Uterus (tissue), 4 donors: Measurements from ENCODE around the gene MIGA2. TPM values are rescaled to one million over a fixed set of nuclear protein-coding genes. Genes with fewer than 3 reads are reported as not detected.

Experiments used
- DNase-seq, 2 donors: peaks; one replicate each; pipeline ENCODE4 v3.0.0-alpha.2; 2019 to 2020
- H3K27ac ChIP-seq, 2 donors: fragments of 200-600 bp; sonication (generic); 1 replicate in 1 of 2; 2 replicates in 1 of 2; pipeline ENCODE4 v1.5.1; 2016 to 2018
- H3K27me3 ChIP-seq, 2 donors: fragments of 200-600 bp; sonication (generic); one replicate each; pipeline ENCODE4 v1.5.1; 2018 to 2019; ENCODE audit warnings: control low read depth in 1 of 2
- H3K36me3 ChIP-seq, 2 donors: fragments of 200-600 bp; sonication (generic); one replicate each; pipeline ENCODE4 v1.5.1; 2019; ENCODE audit warnings: control low read depth in 1 of 2
- H3K4me1 ChIP-seq, 2 donors: fragments of 200-600 bp; sonication (generic); one replicate each; pipeline ENCODE4 v1.5.1; 2018 to 2019; ENCODE audit warnings: control low read depth in 1 of 2
- H3K4me3 ChIP-seq, 2 donors: fragments of 200-600 bp; sonication (generic); 1 replicate in 1 of 2; 2 replicates in 1 of 2; pipeline ENCODE4 v1.5.1; 2018 to 2019; ENCODE audit warnings: mild to moderate bottlenecking in 1 of 2
- H3K9me3 ChIP-seq, 2 donors: fragments of 200-600 bp; sonication (generic); one replicate each; pipeline ENCODE4 v1.5.1; 2019; ENCODE audit warnings: control low read depth in 1 of 2
- CTCF ChIP-seq, 4 experiments: fragments of 200-600 bp in 2 of 4; fragments of 450-650 bp in 2 of 4; sonication (generic) in 2 of 4; IDR thresholded peaks; one replicate each; pipeline ENCODE4 v1.5.1; 2016 to 2019; ENCODE audit warnings: antibody characterized with exemption in 4 of 4, mild to moderate bottlenecking in 2 of 4, moderate library complexity in 1 of 4
- POLR2A ChIP-seq, 2 donors: fragments of 450-650 bp; IDR thresholded peaks; one replicate each; pipeline ENCODE4 v1.6.1; 2016; ENCODE audit warnings: antibody characterized with exemption in 2 of 2, mild to moderate bottlenecking in 1 of 2, moderate library complexity in 1 of 2
- intact Hi-C: fragments of 100-400 bp; cut with DNase I; formaldehyde crosslinking; loops from one replicate; pipeline ENCODE4 v1.15.1; 2023; ENCODE audit warnings: low total_unique reads
- total RNA-seq, 4 donors: library from RNA; depleted of rRNA in 3 of 4; stranded (reverse); fragments of >200 nt in 3 of 4; gene quantifications; one replicate each; pipeline versions ENCODE4 v1.1.0 to v1.2.4, GENCODE V29; 2014 to 2023
- donor health status: DM: yes; HTN: yes; CAD: no.

Gene MIGA2
- total RNA-seq, 4 donors from 2014 or later: 13.2 to 36.5 (median 34.0) TPM

DNA sequence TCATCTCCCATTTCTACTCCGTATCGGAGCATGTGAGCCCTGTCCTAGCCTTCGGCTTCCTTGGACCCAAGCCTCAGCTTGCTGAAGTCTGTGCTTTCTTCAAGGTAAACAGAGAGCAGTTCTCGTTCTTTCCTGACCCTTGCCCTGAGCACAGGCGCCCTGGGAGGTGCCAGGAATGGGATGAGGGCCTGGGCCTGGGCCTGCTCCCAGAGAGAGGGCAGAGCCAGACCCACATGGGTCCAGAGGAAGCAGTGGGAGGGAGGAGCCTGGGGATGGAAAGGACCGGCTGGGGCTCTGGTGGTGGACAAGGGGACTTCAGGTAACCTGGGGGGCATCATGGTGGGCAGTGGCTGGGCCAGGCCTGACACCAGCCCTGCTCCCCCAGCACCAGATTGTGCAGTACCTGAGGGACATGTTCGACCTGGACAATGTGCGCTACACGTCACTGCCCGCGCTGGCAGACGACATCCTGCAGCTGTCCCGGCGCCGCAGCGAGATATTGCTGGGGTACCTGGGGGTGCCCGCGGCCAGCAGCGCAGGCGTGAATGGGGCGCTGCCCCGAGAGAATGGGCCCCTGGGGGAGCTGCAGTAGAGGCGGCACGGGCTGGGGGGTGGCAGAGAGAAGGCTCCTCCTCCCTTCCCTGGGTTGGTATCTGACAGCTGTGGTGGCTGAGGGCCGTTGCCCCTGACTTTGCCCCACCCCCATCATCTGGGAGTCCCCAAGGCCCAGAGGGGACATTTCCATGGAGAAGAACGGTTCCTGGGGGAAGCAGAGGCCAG, 33.6 kb downstream of the MIGA2 start:
- H3K27ac ChIP-seq: no peak overlapping the region
- no peaks in the 10 kb centered on the region for H3K36me3 ChIP-seq
- H3K4me1 ChIP-seq: no peaks in the 10 kb centered on the region
- H3K4me3 ChIP-seq: no peak overlapping the region
- no peak for TF ChIP-seq CTCF (IDR thresholded peaks at IDR 0.05)
- TF ChIP-seq POLR2A (IDR thresholded peaks at IDR 0.05): no peak
- H3K9me3 ChIP-seq: no peaks in the 10 kb centered on the region
- DNase-seq: no peak
- H3K27me3 ChIP-seq: no peaks in the 10 kb centered on the region
- intact Hi-C loops: no loop called here

DNA sequence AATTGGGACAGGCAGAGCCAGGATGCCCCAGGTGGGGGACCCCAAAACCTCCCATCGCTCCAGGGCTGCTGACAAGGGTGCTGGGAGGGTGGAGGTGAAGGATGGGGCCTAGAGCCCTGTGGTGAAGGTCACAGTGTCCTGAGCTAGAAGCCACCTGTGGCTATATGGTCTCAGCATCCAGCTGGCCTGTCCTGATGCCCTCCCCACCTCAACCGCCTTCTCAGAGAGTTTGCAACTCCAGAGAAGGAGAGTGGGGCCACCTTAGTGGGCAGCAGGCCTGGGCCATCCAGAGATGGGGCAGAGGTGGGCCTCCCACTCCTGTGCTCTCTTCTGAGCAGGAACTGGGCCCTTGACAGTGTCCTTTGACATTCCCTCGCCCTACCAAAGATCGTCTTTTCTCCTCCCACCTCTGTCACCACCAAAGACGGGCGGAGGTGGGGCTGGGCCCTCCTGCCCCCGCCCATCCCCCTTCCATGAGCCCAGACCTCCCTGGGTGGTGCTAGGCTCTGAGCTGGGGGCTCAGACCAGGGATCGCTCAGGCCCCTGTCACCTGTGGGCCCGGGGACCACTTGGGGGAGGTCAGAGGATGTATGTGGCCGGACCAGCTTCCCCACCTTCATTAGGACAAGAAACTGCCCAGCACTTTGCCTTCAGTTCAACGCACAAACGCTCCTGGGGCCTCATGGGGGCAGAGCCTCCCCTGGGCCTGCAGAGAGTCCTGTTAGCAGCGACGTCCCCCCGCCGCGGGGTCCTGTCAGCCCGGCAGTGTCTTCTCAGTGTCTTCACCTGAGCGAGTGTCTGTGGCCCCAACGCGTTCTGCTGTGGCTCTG, 34.5 kb downstream of the MIGA2 start:
- Histone ChIP-seq H3K36me3 (no peaks in the 10 kb centered on the region), H3K27ac (no peak overlapping the region), H3K4me3 (no peak overlapping the region), H3K4me1 (no peaks in the 10 kb centered on the region), H3K9me3 (no peaks in the 10 kb centered on the region), H3K27me3 (no peaks in the 10 kb centered on the region)
- intact Hi-C loops: no loop called here
- DNase-seq: no peak
- TF ChIP-seq POLR2A (IDR thresholded peaks at IDR 0.05): no peak
- no peak for TF ChIP-seq CTCF (IDR thresholded peaks at IDR 0.05)

DNA sequence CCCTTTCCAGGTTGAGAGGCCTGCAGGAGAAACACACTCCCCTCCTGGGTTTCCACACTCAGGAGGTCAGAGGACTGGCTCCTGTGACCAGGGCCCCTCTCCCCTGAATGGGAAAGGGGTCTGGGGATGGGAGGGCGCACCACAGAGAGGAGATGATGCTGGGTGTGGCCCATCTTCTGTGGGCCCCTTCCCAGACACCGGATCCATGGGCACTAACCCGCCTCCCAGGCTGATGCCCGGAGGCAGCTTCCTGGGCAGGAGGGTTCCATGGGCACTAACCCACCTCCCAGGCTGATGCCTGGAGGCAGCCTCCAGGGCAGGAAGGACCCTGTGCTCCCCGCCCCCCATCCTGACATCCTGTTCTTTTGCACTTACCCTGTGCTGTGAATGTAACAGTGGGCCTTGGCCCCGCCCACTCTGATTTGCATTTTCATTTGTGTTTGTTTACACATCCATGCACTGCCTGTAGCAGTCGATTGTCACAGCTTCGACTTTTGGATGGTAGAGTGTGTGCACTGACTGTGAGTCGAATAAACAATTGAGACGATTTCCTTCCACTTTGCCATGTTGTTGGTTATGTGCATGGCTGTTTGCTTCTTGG, 35.2 kb downstream of the MIGA2 start:
- no peaks in the 10 kb centered on the region for H3K36me3 ChIP-seq
- no peak overlapping the region for H3K27ac ChIP-seq
- H3K9me3 ChIP-seq: no peaks in the 10 kb centered on the region
- intact Hi-C loops: no loop called here
- no peak for DNase-seq
- H3K4me3 ChIP-seq: no peak overlapping the region
- H3K4me1 ChIP-seq: no peaks in the 10 kb centered on the region
- no peaks in the 10 kb centered on the region for H3K27me3 ChIP-seq
- no peak for TF ChIP-seq POLR2A (IDR thresholded peaks at IDR 0.05)
- no peak for TF ChIP-seq CTCF (IDR thresholded peaks at IDR 0.05)

DNA sequence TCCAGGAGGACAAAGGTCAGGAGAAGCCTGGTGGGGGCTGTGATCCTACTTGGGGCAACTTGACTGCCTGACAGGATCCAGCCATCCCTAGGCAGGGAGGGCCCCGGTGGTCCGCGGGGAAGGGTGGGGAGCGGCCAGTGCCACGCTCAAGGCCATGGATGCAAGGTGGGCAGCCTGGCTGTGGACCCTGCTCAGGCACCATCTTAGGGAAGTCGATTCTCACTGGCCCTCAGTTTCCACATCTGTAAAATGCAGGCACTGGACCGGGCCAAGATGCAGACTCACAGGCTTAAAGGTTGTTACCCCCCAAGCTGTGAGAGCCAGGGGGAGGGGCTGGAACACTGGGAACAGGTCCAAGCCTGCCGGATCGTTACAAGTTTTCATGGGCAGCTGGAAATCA, 35.7 kb downstream of the MIGA2 start:
- no peak for DNase-seq
- no peaks in the 10 kb centered on the region for H3K4me1 ChIP-seq
- no peaks in the 10 kb centered on the region for H3K36me3 ChIP-seq
- intact Hi-C loops: no loop called here
- no peak overlapping the region for H3K4me3 ChIP-seq
- H3K9me3 ChIP-seq: no peaks in the 10 kb centered on the region
- H3K27me3 ChIP-seq: no peaks in the 10 kb centered on the region
- H3K27ac ChIP-seq: no peak overlapping the region
- no peak for TF ChIP-seq POLR2A (IDR thresholded peaks at IDR 0.05)
- no peak for TF ChIP-seq CTCF (IDR thresholded peaks at IDR 0.05)

DNA sequence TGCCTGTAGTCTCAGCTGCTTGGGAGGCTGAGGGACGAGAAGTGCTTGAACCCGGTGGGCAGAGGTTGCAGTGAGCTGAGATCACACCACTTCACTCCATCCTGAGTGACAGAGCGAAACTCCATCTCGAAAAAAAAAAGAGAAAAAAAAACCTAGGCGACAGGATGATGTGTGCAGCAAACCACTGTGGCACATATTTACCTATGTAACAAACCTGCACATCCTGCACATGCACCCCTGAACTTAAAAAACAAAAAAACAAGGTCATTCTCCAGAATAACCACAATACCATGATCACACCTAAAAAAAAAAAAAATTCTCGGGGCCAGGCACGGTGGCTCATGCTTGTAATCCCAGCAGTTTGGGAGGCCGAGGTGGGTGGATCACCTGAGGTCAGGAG, 37.0 kb downstream of the MIGA2 start:
- TF ChIP-seq CTCF (IDR thresholded peaks at IDR 0.05) (no peak), POLR2A (IDR thresholded peaks at IDR 0.05) (no peak)
- intact Hi-C loops: no loop called here

More for the DNA sequence above, 37.0 kb downstream of the MIGA2 start:
- no peaks in the 10 kb centered on the region for H3K36me3 ChIP-seq
- no peaks in the 10 kb centered on the region for H3K4me1 ChIP-seq
- no peak overlapping the region for H3K4me3 ChIP-seq
- H3K9me3 ChIP-seq: no peaks in the 10 kb centered on the region
- DNase-seq: no peak
- H3K27ac ChIP-seq: no peak overlapping the region
- H3K27me3 ChIP-seq: no peaks in the 10 kb centered on the region
